Measurements from ENCODE around the gene LUC7L2.
A peak's percentile ranks its signal among the peaks of the same experiment; 100 is the strongest.
"Not testable (repeated sequence)": the region's sequence is repeated elsewhere in the genome, so short reads cannot be mapped to it uniquely, and the experiment has no call there.

Gene LUC7L2

GRCh38 chr7:139357729-139358506 lies 1.8 kb upstream of the LUC7L2 start:
- DNase-seq, result not testable (repeated sequence)

DNA sequence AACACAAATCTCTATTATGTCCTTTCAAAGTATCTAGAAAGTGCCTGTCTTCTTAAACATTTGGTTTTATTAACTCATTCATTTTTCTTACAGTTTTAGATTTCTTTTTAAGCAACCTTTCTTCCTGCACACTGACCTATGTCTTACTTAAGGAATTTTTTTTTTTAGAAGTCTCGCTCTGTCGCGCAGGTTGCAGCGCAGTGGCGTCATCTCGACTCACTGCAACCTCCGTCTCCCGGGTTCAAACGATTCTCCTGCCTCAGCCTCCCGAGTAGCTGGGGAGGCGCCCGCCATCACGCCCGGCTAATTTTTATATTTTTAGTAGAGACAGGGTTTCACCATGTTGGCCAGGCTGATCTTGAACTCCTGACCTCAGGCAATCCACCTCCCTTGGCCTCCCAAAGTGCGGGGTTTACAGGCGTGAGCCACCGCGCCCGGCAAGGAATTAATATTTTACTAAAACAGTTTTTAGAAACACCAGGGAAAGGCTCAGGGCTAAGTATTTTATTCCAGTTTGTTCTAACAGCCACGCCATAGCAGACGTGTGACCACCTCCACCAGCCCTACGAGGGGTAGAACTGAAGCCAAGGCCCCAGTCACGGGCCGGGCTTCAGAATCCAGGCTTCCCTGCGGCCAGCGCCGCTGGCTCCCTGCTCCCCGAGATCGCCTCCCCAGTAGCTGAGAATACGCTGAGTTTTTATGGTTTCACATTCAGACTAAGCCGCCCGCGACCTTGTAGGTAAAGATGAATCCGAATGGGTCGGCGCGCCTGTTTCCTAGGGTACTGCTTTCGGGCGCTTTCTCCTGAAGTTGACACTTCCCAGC lies 941 bp upstream of the LUC7L2 start:
- peak; percentile 47 for DNase-seq

- peak; percentile 95 for DNase-seq
Measured at GRCh38 chr7:139360210-139360947, 685 bp downstream of the LUC7L2 start.

DNA sequence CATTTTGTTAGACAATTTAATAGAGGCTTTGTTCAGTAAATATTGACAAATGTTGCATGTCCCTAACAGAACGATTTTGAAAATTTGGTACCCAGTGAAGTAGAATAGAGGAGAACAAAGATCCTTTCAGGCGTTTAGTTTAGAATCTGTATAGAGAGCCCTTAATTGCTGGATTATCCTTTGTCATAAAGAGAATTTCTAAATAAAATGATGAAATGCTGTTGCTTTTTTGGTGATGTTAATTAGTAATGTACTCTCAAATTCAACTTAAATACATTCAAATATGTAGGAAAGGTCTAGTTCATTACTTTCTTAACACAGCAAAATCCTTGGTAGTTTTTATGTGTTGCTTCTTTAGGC lies 1.2 kb downstream of the LUC7L2 start:
- no peak for DNase-seq

GRCh38 chr7:139361523-139361922 lies 1.8 kb downstream of the LUC7L2 start:
- DNase-seq, result no peak

GRCh38 chr7:139362302-139362701 lies 2.6 kb downstream of the LUC7L2 start:
- no peak for DNase-seq

GRCh38 chr7:139362981-139363380 lies 3.3 kb downstream of the LUC7L2 start:
- no peak for DNase-seq

GRCh38 chr7:139365336-139365735 lies 5.6 kb downstream of the LUC7L2 start:
- no peak for DNase-seq

DNA sequence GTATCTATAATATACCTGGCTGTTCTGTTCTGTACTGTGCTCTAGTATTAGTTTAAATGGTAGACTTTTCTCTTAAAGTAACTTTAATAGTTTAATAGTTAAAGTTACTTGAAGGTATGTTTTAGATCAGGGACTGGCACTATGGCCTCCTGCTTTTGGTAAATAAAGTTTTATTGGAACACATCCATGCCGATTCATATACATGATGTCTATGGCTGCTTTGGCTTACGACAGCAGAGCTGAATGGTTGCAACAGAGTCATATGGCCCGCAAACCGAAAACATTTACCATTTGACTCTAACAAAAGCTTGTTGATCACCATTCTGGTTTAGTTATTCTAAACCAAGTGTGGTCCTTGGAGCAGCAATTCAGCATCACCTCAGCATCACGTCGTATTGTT lies 6.7 kb downstream of the LUC7L2 start:
- no peak for DNase-seq

- no peak for DNase-seq
Measured at GRCh38 chr7:139367438-139368155, 7.9 kb downstream of the LUC7L2 start.

DNA sequence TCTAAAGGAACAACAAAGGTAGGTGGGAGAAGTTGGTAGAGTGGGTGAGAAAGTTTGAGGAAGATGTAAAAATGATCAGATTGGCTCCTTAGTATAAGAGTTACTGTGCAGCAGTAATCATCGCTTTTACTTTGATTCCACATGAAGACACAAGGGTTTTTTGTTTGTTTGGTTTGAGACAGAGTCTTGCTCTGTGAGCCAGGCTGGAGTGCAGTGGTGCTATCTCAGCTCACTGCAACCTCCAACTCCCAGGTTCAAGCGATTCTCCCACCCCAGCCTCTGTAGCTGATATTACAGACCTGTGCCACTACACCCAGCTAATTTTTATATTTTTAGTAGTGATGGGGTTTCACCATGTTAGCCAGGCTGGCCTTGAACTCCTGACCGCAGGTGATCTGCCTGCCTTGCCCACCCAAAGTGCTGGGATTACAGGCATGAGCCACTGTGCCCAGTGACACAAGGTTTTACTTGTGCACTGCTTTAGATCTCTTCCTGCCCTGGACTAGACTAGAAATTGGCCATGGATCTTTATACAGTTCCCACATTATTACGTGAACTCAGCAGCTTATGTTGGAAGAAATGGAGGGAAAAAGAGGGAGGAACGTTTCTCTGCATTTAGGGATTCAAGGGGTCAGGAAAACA lies 10.7 kb downstream of the LUC7L2 start:
- DNase-seq, result no peak

- DNase-seq, result no peak
Measured at GRCh38 chr7:139370943-139371313, 11.2 kb downstream of the LUC7L2 start.

DNA sequence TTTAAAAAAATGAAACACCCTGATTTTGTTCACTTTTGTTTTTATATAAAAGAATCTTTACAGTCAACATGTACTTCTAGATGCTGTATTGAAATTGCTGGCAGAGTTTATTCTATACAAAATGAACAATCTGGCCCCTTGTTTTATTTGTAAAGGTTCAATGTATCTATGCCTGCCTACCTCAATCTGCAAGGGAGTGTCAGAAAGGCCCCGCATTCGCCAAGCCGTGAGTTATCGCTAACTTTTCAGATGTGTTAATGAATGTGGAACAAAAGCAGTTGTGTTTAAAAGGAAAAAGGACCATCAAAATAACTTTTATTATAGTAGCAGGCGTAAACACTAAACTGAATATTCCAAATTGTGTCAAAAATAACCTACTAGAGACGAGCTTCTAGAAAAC lies 14.6 kb downstream of the LUC7L2 start:
- no peak for DNase-seq

GRCh38 chr7:139382439-139382838 lies 22.7 kb downstream of the LUC7L2 start:
- no peak for DNase-seq

DNA sequence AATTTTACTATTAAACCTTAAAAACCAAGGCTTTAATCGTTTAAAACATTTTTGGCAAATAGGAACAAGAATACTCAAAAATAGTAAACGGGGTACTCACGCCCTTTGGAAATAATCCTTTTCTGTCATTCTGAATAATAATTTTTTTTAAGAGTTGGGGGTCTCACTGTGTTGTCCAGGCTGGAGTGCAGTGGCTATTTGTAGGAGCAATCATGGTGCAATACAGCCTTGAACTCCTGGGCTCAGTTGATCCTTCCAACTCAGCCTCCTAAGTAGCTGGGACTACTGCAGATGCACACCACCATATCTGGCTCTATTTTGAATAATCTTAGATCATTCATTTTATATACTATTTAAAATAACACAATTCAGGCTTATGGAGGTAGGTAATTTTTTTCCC lies 24.9 kb downstream of the LUC7L2 start:
- DNase-seq, result no peak

GRCh38 chr7:139387594-139387993 lies 27.9 kb downstream of the LUC7L2 start:
- no peak for DNase-seq

DNA sequence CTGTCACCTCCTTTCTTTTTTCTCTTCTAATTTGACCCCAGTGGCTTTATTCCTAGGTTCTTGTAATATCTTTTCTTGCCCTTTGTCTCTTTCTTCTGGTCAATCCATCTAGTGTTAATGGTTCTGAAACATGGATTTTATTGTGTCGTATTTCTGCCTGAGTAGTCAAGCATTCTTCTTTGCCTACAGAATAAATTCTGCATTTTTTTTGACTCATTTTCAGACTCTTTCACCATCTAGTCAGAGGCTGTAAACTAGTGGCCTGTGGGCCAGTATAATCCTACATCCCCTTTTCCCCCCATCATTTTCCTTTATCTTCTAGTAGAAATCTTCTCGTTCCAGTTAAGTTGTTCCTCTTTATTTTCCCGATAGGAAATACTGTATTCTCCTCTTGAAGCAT lies 29.4 kb downstream of the LUC7L2 start:
- no peak for DNase-seq

GRCh38 chr7:139389774-139390173 lies 30.1 kb downstream of the LUC7L2 start:
- no peak for DNase-seq

- DNase-seq, result no peak
Measured at GRCh38 chr7:139393621-139394211, 34.0 kb downstream of the LUC7L2 start.

DNA sequence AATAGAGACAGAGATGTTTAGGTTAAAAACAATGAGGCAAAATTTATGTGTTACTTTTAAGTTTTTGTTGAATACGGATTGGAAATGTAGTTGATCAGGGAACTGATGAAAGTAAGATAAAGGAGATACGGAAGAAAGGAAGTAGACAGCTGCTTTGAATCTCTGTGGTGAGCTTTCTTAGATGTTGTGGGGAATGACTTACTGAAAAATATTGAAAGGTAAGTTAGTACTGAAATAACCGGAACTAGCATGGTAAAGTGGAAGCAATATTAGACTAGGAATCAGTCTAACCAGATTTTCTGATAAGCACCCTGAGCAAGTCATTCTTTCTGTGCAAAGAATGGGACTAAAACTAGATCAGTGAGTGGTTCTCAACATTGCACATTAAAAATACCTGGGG lies 34.8 kb downstream of the LUC7L2 start:
- DNase-seq, result no peak

DNA sequence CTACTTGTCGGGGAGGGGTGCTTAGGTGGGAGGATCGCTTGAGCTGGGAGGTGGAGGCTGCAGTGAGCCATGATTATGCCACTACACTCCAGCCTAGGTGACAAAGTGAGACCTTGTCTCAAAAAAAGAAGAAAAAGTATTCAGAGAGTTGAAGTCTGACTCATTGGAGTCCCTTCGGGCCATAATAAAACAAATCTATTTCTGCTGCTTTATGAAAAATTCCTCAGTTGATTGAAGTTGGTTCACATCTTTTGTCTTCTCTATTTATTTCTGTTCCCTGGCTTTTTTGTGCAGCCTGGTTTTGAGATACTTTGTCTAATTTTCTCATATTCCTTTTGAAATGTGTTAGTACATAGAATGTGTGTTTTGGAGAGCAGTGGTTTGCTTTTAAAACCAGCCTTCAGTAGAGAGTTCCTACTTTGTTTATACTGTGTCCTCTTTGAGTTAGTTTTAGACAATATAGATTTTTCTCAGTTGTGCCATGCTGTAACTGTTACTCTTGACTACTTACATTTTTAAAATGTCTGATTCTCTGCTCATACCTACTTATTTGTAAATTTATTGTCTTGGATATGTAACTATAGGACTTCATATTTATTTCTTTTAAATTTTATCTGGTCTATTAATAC lies 36.7 kb downstream of the LUC7L2 start:
- peak; percentile 2 for DNase-seq

- DNase-seq, result no peak
Measured at GRCh38 chr7:139397192-139397591, 37.5 kb downstream of the LUC7L2 start.

Measured in fibroblast of skin of right biceps (primary cell).